ENCODE measurements around the gene PPA2.

DNA sequence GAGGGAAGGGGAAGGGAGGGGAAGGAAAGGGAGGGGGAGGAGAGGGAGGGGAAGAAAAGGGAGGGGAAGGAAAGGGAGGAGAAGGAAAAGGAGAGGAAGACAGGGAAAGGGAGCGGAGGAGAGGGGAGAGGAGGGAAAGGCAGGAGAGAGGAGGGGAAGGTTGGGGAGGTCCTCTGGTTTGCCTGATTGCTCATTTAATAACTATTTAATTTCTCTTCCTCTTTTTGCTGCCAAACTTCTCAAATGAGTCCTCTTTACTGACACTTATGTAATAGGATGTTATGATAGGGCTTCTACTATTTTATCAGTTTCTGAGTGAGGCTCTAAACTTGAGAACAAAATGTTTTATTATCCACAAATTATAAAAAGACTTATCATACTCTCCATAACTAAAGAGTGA is 35.4 kb upstream of the PPA2 start:
- no peak for TF ChIP-seq POLR2A (IDR thresholded peaks at IDR 0.05)
- TF ChIP-seq, protein P1, sequence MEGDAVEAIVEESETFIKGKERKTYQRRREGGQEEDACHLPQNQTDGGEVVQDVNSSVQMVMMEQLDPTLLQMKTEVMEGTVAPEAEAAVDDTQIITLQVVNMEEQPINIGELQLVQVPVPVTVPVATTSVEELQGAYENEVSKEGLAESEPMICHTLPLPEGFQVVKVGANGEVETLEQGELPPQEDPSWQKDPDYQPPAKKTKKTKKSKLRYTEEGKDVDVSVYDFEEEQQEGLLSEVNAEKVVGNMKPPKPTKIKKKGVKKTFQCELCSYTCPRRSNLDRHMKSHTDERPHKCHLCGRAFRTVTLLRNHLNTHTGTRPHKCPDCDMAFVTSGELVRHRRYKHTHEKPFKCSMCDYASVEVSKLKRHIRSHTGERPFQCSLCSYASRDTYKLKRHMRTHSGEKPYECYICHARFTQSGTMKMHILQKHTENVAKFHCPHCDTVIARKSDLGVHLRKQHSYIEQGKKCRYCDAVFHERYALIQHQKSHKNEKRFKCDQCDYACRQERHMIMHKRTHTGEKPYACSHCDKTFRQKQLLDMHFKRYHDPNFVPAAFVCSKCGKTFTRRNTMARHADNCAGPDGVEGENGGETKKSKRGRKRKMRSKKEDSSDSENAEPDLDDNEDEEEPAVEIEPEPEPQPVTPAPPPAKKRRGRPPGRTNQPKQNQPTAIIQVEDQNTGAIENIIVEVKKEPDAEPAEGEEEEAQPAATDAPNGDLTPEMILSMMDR (IDR thresholded peaks at IDR 0.05): no peak
